ENCODE data around the gene PFKL.

DNA sequence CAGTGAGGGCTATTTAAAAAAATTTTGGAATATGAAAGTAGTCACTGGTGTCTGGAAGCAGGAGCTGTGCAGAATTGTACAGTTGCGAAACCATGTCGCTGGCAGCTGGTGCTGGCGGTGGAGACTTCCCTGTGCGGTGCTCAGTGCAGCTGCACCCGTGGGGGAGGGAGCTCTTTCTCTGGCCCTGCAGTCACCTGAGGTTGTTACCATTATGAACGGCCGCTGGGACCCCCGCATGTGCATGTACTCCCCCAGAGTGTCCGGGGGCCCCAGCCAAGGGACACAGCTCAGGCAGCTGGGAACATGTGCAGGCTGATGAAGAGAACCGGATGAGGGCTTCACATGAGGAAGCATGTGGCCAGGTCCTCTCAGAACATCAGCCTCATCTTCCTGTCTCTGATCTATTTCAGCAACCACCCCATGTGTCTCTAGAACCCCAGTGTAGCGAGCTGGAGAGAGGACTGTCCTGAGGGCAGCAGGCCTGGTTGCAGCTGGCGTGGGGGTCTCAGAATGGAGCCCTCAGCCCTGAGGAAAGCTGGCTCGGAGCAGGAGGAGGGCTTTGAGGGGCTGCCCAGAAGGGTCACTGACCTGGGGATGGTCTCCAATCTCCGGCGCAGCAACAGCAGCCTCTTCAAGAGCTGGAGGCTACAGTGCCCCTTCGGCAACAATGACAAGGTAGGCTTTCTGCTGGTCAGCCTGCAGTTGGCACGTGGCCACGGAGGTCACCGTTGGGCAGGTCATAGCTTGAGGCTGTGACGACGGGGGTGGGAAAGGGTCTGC, 53.5 kb downstream of the PFKL start, which contains the start of gene TRPM2:
- TF ChIP-seq YY1 (IDR thresholded peaks at IDR 0.05; ENCODE audit: insufficient read depth, insufficient read length) = no peak
- no peak for TF ChIP-seq ZNF274 (IDR thresholded peaks at IDR 0.05; ENCODE audit: low read depth, low read length)
